ENCODE measurements around the gene LRRC4.
A peak's percentile ranks its signal among the peaks of the same experiment; 100 is the strongest.

LRRC4 gene

GRCh38 chr7:128017460-128017859 is 13.8 kb downstream of the LRRC4 start:
- peak in 4 of 42 donors; percentile 42 to 70 (median 58) for DNase-seq
- intact Hi-C loops (cut with DNase I), result no loop called here

GRCh38 chr7:128014811-128015210 is 16.4 kb downstream of the LRRC4 start:
- peak in 1 of 42 donors; percentile 44 for DNase-seq
- intact Hi-C loops (cut with DNase I), result no loop called here

GRCh38 chr7:128011131-128011661 is 20.0 kb downstream of the LRRC4 start:
- intact Hi-C loops (cut with DNase I), result no loop called here
- no peak for DNase-seq

- peak in 2 of 42 donors; percentile 43 to 53 for DNase-seq
Observed at GRCh38 chr7:128010391-128011127, 20.7 kb downstream of the LRRC4 start.

GRCh38 chr7:128008744-128009143 is 22.5 kb downstream of the LRRC4 start:
- no peak for DNase-seq
- intact Hi-C loops (cut with DNase I), result no loop called here

More at GRCh38 chr7:128010391-128011127, 20.7 kb downstream of the LRRC4 start:
- intact Hi-C loops (cut with DNase I), result no loop called here

- DNase-seq, result peak in 1 of 42 donors; percentile 49
- intact Hi-C loops (cut with DNase I), result no loop called here
Observed at GRCh38 chr7:128008141-128008540, 23.1 kb downstream of the LRRC4 start.

- DNase-seq, result no peak
- intact Hi-C loops (cut with DNase I), result no loop called here
Observed at GRCh38 chr7:128007303-128007680, 23.9 kb downstream of the LRRC4 start.

GRCh38 chr7:128006550-128007302 is 24.5 kb downstream of the LRRC4 start:
- intact Hi-C loops (cut with DNase I), result no loop called here
- DNase-seq, result no peak

GRCh38 chr7:128005759-128006159 is 25.5 kb downstream of the LRRC4 start:
- no peak for DNase-seq
- intact Hi-C loops (cut with DNase I), result no loop called here

GRCh38 chr7:128005117-128005516 is 26.1 kb downstream of the LRRC4 start:
- intact Hi-C loops (cut with DNase I), result no loop called here
- no peak for DNase-seq

- DNase-seq, result no peak
Observed at GRCh38 chr7:128004623-128005022, 26.6 kb downstream of the LRRC4 start.

GRCh38 chr7:128003787-128004186 is 27.4 kb downstream of the LRRC4 start:
- DNase-seq, result peak in 1 of 42 donors; percentile 43
- intact Hi-C loops (cut with DNase I), result no loop called here

More at GRCh38 chr7:128004623-128005022, 26.6 kb downstream of the LRRC4 start:
- intact Hi-C loops (cut with DNase I), result no loop called here

GRCh38 chr7:128003167-128003566 is 28.1 kb downstream of the LRRC4 start:
- DNase-seq, result no peak
- intact Hi-C loops (cut with DNase I), result no loop called here

GRCh38 chr7:128000854-128001265 is 30.4 kb downstream of the LRRC4 start:
- no peak for DNase-seq
- intact Hi-C loops (cut with DNase I), result no loop called here

GRCh38 chr7:128000048-128000447 is 31.2 kb downstream of the LRRC4 start:
- no peak for DNase-seq
- intact Hi-C loops (cut with DNase I), result no loop called here

GRCh38 chr7:127998671-127999070 is 32.6 kb downstream of the LRRC4 start:
- no peak for DNase-seq
- intact Hi-C loops (cut with DNase I), result no loop called here

GRCh38 chr7:127997226-127997922 is 33.9 kb downstream of the LRRC4 start:
- no peak for DNase-seq
- intact Hi-C loops (cut with DNase I), result no loop called here

- DNase-seq, result no peak
- intact Hi-C loops (cut with DNase I), result no loop called here
Observed at GRCh38 chr7:127996253-127997071, 34.8 kb downstream of the LRRC4 start.

- intact Hi-C loops (cut with DNase I), result no loop called here
Observed at GRCh38 chr7:127995881-127996215, 35.4 kb downstream of the LRRC4 start.

More at GRCh38 chr7:127995881-127996215, 35.4 kb downstream of the LRRC4 start:
- DNase-seq, result peak in 1 of 42 donors; percentile 58

Data from head of caudate nucleus (tissue), 42 donors.